ENCODE results near the gene VEGFB.

The VEGFB gene

GRCh38 chr11:64231546-64231945 lies 2.8 kb upstream of the VEGFB start:
- Histone ChIP-seq H3K79me2 (ENCODE audit: low read length) (peaks cover 21% of the 10 kb centered on the region), H3K36me3 (replicated peaks; ENCODE audit: low read depth, low read length) (peaks cover 8% of the 10 kb centered on the region), H3K4me2 (ENCODE audit: low read length) (peak overlapping the region; percentile 93), H3K9ac (ENCODE audit: low read length) (no peak overlapping the region), H3K4me3 (ENCODE audit: low read length) (peak overlapping the region; percentile 89; the same call in 1 of the 2 replicates), H3K4me1 (ENCODE audit: low read length) (peaks cover 29% of the 10 kb centered on the region), H3K27me3 (ENCODE audit: low read depth, low read length) (no peaks in the 10 kb centered on the region), H3K9me3 (ENCODE audit: insufficient read depth, low read length) (no peaks in the 10 kb centered on the region), H3K27ac (ENCODE audit: low read length) (no peak overlapping the region), H2AFZ (ENCODE audit: low read depth, low read length) (no peak overlapping the region), H4K20me1 (ENCODE audit: insufficient read depth, low read length) (peaks cover 9% of the 10 kb centered on the region; the same call in 1 of the 2 replicates)
- TF ChIP-seq EZH2phosphoT487 (IDR thresholded peaks at IDR 0.05; ENCODE audit: low read depth) (no peak), CTCF (IDR thresholded peaks at IDR 0.05; ENCODE audit: low read depth, low read length) (no peak)

- Histone ChIP-seq H3K9ac (ENCODE audit: low read length) (no peak overlapping the region), H3K4me3 (ENCODE audit: low read length) (no peak overlapping the region), H3K36me3 (replicated peaks; ENCODE audit: low read depth, low read length) (peaks cover 11% of the 10 kb centered on the region), H3K27me3 (ENCODE audit: low read depth, low read length) (no peaks in the 10 kb centered on the region), H3K4me1 (ENCODE audit: low read length) (peaks cover 30% of the 10 kb centered on the region), H3K4me2 (ENCODE audit: low read length) (no peak overlapping the region), H3K79me2 (ENCODE audit: low read length) (peaks cover 15% of the 10 kb centered on the region), H4K20me1 (ENCODE audit: insufficient read depth, low read length) (peaks cover 9% of the 10 kb centered on the region; the same call in 1 of the 2 replicates), H3K9me3 (ENCODE audit: insufficient read depth, low read length) (no peaks in the 10 kb centered on the region), H2AFZ (ENCODE audit: low read depth, low read length) (no peak overlapping the region), H3K27ac (ENCODE audit: low read length) (no peak overlapping the region)
- TF ChIP-seq CTCF (IDR thresholded peaks at IDR 0.05; ENCODE audit: low read depth, low read length) (no peak), EZH2phosphoT487 (IDR thresholded peaks at IDR 0.05; ENCODE audit: low read depth) (no peak)
These were observed 2.0 kb upstream of the VEGFB start for GRCh38 chr11:64232182-64232966.

- TF ChIP-seq CTCF (IDR thresholded peaks at IDR 0.05; ENCODE audit: low read depth, low read length) (no peak), EZH2phosphoT487 (IDR thresholded peaks at IDR 0.05; ENCODE audit: low read depth) (no peak)
- peaks cover 13% of the 10 kb centered on the region for H3K79me2 ChIP-seq (ENCODE audit: low read length)
- H3K36me3 ChIP-seq (replicated peaks; ENCODE audit: low read depth, low read length) = peaks cover 17% of the 10 kb centered on the region
- H3K27me3 ChIP-seq (ENCODE audit: low read depth, low read length) = no peaks in the 10 kb centered on the region
- H3K4me1 ChIP-seq (ENCODE audit: low read length) = peaks cover 32% of the 10 kb centered on the region
- H3K9ac ChIP-seq (ENCODE audit: low read length) = no peak overlapping the region
- no peak overlapping the region for H2AFZ ChIP-seq (ENCODE audit: low read depth, low read length)
- H4K20me1 ChIP-seq (ENCODE audit: insufficient read depth, low read length) = peaks cover 9% of the 10 kb centered on the region; the same call in 1 of the 2 replicates
- H3K9me3 ChIP-seq (ENCODE audit: insufficient read depth, low read length) = no peaks in the 10 kb centered on the region
- H3K4me2 ChIP-seq (ENCODE audit: low read length) = no peak overlapping the region
- H3K27ac ChIP-seq (ENCODE audit: low read length) = no peak overlapping the region
- H3K4me3 ChIP-seq (ENCODE audit: low read length) = no peak overlapping the region
These were observed 1.4 kb upstream of the VEGFB start for GRCh38 chr11:64232967-64233315.

- Histone ChIP-seq H3K4me3 (ENCODE audit: low read length) (peak overlapping the region; percentile 94), H3K27ac (ENCODE audit: low read length) (peak overlapping the region; percentile 35), H3K4me1 (ENCODE audit: low read length) (peaks cover 47% of the 10 kb centered on the region), H3K36me3 (replicated peaks; ENCODE audit: low read depth, low read length) (peaks cover 30% of the 10 kb centered on the region), H3K79me2 (ENCODE audit: low read length) (peaks cover 13% of the 10 kb centered on the region), H4K20me1 (ENCODE audit: insufficient read depth, low read length) (peaks cover 9% of the 10 kb centered on the region; the same call in 1 of the 2 replicates), H3K27me3 (ENCODE audit: low read depth, low read length) (no peaks in the 10 kb centered on the region), H3K9me3 (ENCODE audit: insufficient read depth, low read length) (no peaks in the 10 kb centered on the region), H3K9ac (ENCODE audit: low read length) (peak overlapping the region; percentile 81), H3K4me2 (ENCODE audit: low read length) (peak overlapping the region; percentile 99), H2AFZ (ENCODE audit: low read depth, low read length) (no peak overlapping the region)
- TF ChIP-seq EZH2phosphoT487 (IDR thresholded peaks at IDR 0.05; ENCODE audit: low read depth) (no peak), CTCF (IDR thresholded peaks at IDR 0.05; ENCODE audit: low read depth, low read length) (no peak)
These were observed 429 bp downstream of the VEGFB start for GRCh38 chr11:64234647-64235379.
